ENCODE measurements around the gene SP100. TPM values are rescaled to one million over a fixed set of nuclear protein-coding genes. Genes with fewer than 3 reads are reported as not detected.

Gene SP100
- polyA plus RNA-seq, 3 donors = 19.0 to 24.0 (median 22.5) TPM

- no peak for DNase-seq
These were observed 124.3 kb downstream of the SP100 start for GRCh38 chr2:230540332-230540731.

- no peak for DNase-seq
These were observed 126.0 kb downstream of the SP100 start for GRCh38 chr2:230541934-230542380.

- DNase-seq = no peak
These were observed 126.8 kb downstream of the SP100 start for GRCh38 chr2:230542751-230543150.

- DNase-seq = no peak
These were observed 136.2 kb downstream of the SP100 start for GRCh38 chr2:230552181-230552580.

GRCh38 chr2:230557065-230557464, 141.1 kb downstream of the SP100 start:
- DNase-seq = no peak

- no peak for DNase-seq
These were observed 149.1 kb downstream of the SP100 start for GRCh38 chr2:230564805-230565779.

- DNase-seq = no peak
These were observed 153.3 kb downstream of the SP100 start for GRCh38 chr2:230569298-230569697.

- no peak for DNase-seq
These were observed 155.0 kb downstream of the SP100 start for GRCh38 chr2:230570987-230571386.

GRCh38 chr2:230575642-230576324, 159.8 kb downstream of the SP100 start:
- no peak for DNase-seq

GRCh38 chr2:230577114-230577513, 161.1 kb downstream of the SP100 start:
- no peak for DNase-seq

- no peak for DNase-seq
These were observed 162.1 kb downstream of the SP100 start for GRCh38 chr2:230578106-230578505.

- DNase-seq = no peak
These were observed 166.9 kb downstream of the SP100 start for GRCh38 chr2:230582851-230583283.

GRCh38 chr2:230583581-230583980, 167.6 kb downstream of the SP100 start:
- no peak for DNase-seq

- DNase-seq = no peak
These were observed 170.5 kb downstream of the SP100 start for GRCh38 chr2:230586328-230586982.

- no peak for DNase-seq
These were observed 173.0 kb downstream of the SP100 start for GRCh38 chr2:230589025-230589424.

GRCh38 chr2:230589497-230590015, 173.6 kb downstream of the SP100 start:
- DNase-seq = no peak

- DNase-seq = no peak
These were observed 174.3 kb downstream of the SP100 start for GRCh38 chr2:230590333-230590732.

- no peak for DNase-seq
These were observed 175.8 kb downstream of the SP100 start for GRCh38 chr2:230591850-230592249.

GRCh38 chr2:230592775-230593174, 176.8 kb downstream of the SP100 start:
- DNase-seq = no peak
